ENCODE measurements around the gene RIBC2.
"Not testable (repeated sequence)": the region's sequence is repeated elsewhere in the genome, so short reads cannot be mapped to it uniquely, and the experiment has no call there.

Gene RIBC2

GRCh38 chr22:45413368-45414211, at the start of gene RIBC2, which contains the start of gene SMC1B:
Gene RIBC2, plus strand, starts transcription at chr22:45413693. Its CDS starts 194 bp downstream, at chr22:45413887.
Gene SMC1B, minus strand, starts transcription at chr22:45413599. Its CDS starts 32 bp downstream, at chr22:45413567.
- DNase-seq (ENCODE audit: low spot score), result peak; percentile 62

GRCh38 chr22:45366713-45367112, 46.8 kb upstream of the RIBC2 start:
- no peak for DNase-seq (ENCODE audit: low spot score)

GRCh38 chr22:45373592-45373991, 39.9 kb upstream of the RIBC2 start:
- DNase-seq (ENCODE audit: low spot score), result not testable (repeated sequence)

GRCh38 chr22:45376009-45376408, 37.5 kb upstream of the RIBC2 start:
- DNase-seq (ENCODE audit: low spot score), result no peak

- no peak for DNase-seq (ENCODE audit: low spot score)
Measured at GRCh38 chr22:45376703-45377102, 36.8 kb upstream of the RIBC2 start.

- DNase-seq (ENCODE audit: low spot score), result no peak
Measured at GRCh38 chr22:45381348-45381747, 32.1 kb upstream of the RIBC2 start.

- DNase-seq (ENCODE audit: low spot score), result no peak
Measured at GRCh38 chr22:45389546-45389945, 23.9 kb upstream of the RIBC2 start.

GRCh38 chr22:45397806-45398205, 15.7 kb upstream of the RIBC2 start:
- peak; percentile 35 for DNase-seq (ENCODE audit: low spot score)

- no peak for DNase-seq (ENCODE audit: low spot score)
Measured at GRCh38 chr22:45398214-45398613, 15.3 kb upstream of the RIBC2 start.

- no peak for DNase-seq (ENCODE audit: low spot score)
Measured at GRCh38 chr22:45399712-45400445, 13.6 kb upstream of the RIBC2 start.

- no peak for DNase-seq (ENCODE audit: low spot score)
Measured at GRCh38 chr22:45402466-45402985, 11.0 kb upstream of the RIBC2 start.

GRCh38 chr22:45407793-45408192, 5.7 kb upstream of the RIBC2 start:
- no peak for DNase-seq (ENCODE audit: low spot score)

GRCh38 chr22:45413013-45413367, 503 bp upstream of the RIBC2 start:
- no peak for DNase-seq (ENCODE audit: low spot score)

GRCh38 chr22:45418056-45418769, 4.7 kb downstream of the RIBC2 start:
- no peak for DNase-seq (ENCODE audit: low spot score)

- no peak for DNase-seq (ENCODE audit: low spot score)
Measured at GRCh38 chr22:45418770-45419138, 5.3 kb downstream of the RIBC2 start.

- no peak for DNase-seq (ENCODE audit: low spot score)
Measured at GRCh38 chr22:45420011-45420410, 6.5 kb downstream of the RIBC2 start.

- no peak for DNase-seq (ENCODE audit: low spot score)
Measured at GRCh38 chr22:45420539-45420938, 7.0 kb downstream of the RIBC2 start.

- DNase-seq (ENCODE audit: low spot score), result no peak
Measured at GRCh38 chr22:45421349-45422055, 8.0 kb downstream of the RIBC2 start.

GRCh38 chr22:45422237-45422983, 8.9 kb downstream of the RIBC2 start:
- no peak for DNase-seq (ENCODE audit: low spot score)

GRCh38 chr22:45423524-45423923, 10.0 kb downstream of the RIBC2 start:
- DNase-seq (ENCODE audit: low spot score), result no peak

- DNase-seq (ENCODE audit: low spot score), result no peak
Measured at GRCh38 chr22:45424241-45424731, 10.8 kb downstream of the RIBC2 start.

All from hematopoietic multipotent progenitor cell treated with erythropoietin and hydrocortisone succinate and interleukin-3 and kit ligand, for 17 days (in vitro differentiated cells).